Natural killer cell (primary cell): Measurements from ENCODE around the gene SASH3. TPM values are rescaled to one million over a fixed set of nuclear protein-coding genes. Genes with fewer than 3 reads are reported as not detected.

ENCODE experiments used
- ATAC-seq, 3 donors: fragments of 150-1000 bp in 2 of 3; fragments of 200-7000 bp in 1 of 3; cut with Tn5 transposase; 1 replicate in 1 of 3; 2 replicates in 2 of 3; pipeline ENCODE4 v1.10.0; 2021; ENCODE audit warnings: mild to moderate bottlenecking in 2 of 3, moderate library complexity in 2 of 3
- DNase-seq, 2 donors: peaks; one replicate each; pipeline versions ENCODE4 v3.0.0 to v3.0.0-alpha.2; 2013 to 2021; ENCODE audit warnings: mixed read lengths in 1 of 2
- H3K27ac ChIP-seq: one replicate; pipeline ENCODE4 v1.5.1; 2013; ENCODE audit warnings: mild to moderate bottlenecking, low read length
- H3K27me3 ChIP-seq: one replicate; pipeline ENCODE4 v1.6.1; 2013; ENCODE audit warnings: low read length; ENCODE audit not compliant: control insufficient read depth, insufficient read depth
- H3K36me3 ChIP-seq: one replicate; pipeline ENCODE4 v1.6.1; 2013; ENCODE audit warnings: low read length; ENCODE audit not compliant: control insufficient read depth, insufficient read depth
- H3K4me1 ChIP-seq: one replicate; pipeline ENCODE4 v1.6.1; 2013; ENCODE audit warnings: low read length; ENCODE audit not compliant: control insufficient read depth, insufficient read depth
- H3K4me3 ChIP-seq: one replicate; pipeline ENCODE4 v1.5.1; 2013; ENCODE audit warnings: low read length
- H3K9me3 ChIP-seq: one replicate; pipeline ENCODE4 v1.6.1; 2013; ENCODE audit warnings: low read length; ENCODE audit not compliant: control insufficient read depth, insufficient read depth
- H3K27ac Mint-ChIP-seq, 2 donors: one replicate each; pipeline ENCODE4 v1.8.0; 2022; ENCODE audit warnings: mild to moderate bottlenecking in 2 of 2, mixed read lengths in 2 of 2, moderate library complexity in 1 of 2
- H3K27me3 Mint-ChIP-seq, 2 donors: one replicate each; pipeline ENCODE4 v1.8.0; 2022; ENCODE audit warnings: low read depth in 2 of 2, mixed read lengths in 2 of 2
- H3K36me3 Mint-ChIP-seq: one replicate; pipeline ENCODE4 v1.8.0; 2022; ENCODE audit warnings: mixed read lengths
- H3K4me1 Mint-ChIP-seq, 2 donors: one replicate each; pipeline ENCODE4 v1.8.0; 2022; ENCODE audit warnings: mixed read lengths in 2 of 2
- H3K4me3 Mint-ChIP-seq: one replicate; pipeline ENCODE4 v1.8.0; 2022; ENCODE audit warnings: mild to moderate bottlenecking, moderate library complexity, mixed read lengths
- H3K9me3 Mint-ChIP-seq, 2 donors: one replicate each; pipeline ENCODE4 v1.8.0; 2022; ENCODE audit warnings: mixed read lengths in 2 of 2
- CTCF ChIP-seq: fragments of 200-600 bp; IDR thresholded peaks from one replicate; pipeline ENCODE4 v1.8.0; 2022; ENCODE audit warnings: antibody characterized with exemption
- WGBS: methylation state at CpG from one replicate; pipeline ENCODE4 v1.1.7; 2013; ENCODE audit warnings: missing lambda C conversion rate; ENCODE audit not compliant: insufficient coverage; 5-methylcytosine and 5-hydroxymethylcytosine counted together
- intact Hi-C: fragments of 100-400 bp; cut with micrococcal nuclease; formaldehyde crosslinking; loops from one replicate; pipeline ENCODE4 v1.14.2; 2022
- total RNA-seq, 4 donors: library from RNA; stranded (reverse); fragments of 120-200 nt in 1 of 4; gene quantifications; one replicate each; pipeline versions ENCODE4 v1.2.3 to v1.2.4, GENCODE V29; 2013 to 2022

SASH3 gene
- total RNA-seq, 3 donors from 2014 or later (not counting 1 experiment from before 2014, with no cell fraction given): 356 to 403 (median 392) TPM

GRCh38 chrX:129823115-129823514 lies 43.4 kb downstream of the SASH3 start:
- H3K4me3 Mint-ChIP-seq: no peak overlapping the region
- DNase-seq (peak; percentile 16 to 81), ATAC-seq (peak; percentile 77 to 89 (median 85))
- Histone ChIP-seq H3K9me3 (no peaks in the 10 kb centered on the region), H3K27ac (no peak overlapping the region), H3K4me3 (no peak overlapping the region), H3K4me1 (no peaks in the 10 kb centered on the region), H3K27me3 (no peaks in the 10 kb centered on the region), H3K36me3 (no peaks in the 10 kb centered on the region)
- no peaks in the 10 kb centered on the region for H3K27me3 Mint-ChIP-seq
- WGBS: no CpG with 5 or more reads among the region's 2 CpGs
- intact Hi-C loops: loop anchor here (1.0 to 2.0 kb wide), 5 partner anchors 66 to 216 kb away; no protein-coding TSS in a partner anchor
- no peak overlapping the region for H3K27ac Mint-ChIP-seq
- TF ChIP-seq CTCF: peak; percentile 68
- H3K9me3 Mint-ChIP-seq: no peaks in the 10 kb centered on the region
- no peaks in the 10 kb centered on the region for H3K4me1 Mint-ChIP-seq
- H3K36me3 Mint-ChIP-seq: no peaks in the 10 kb centered on the region

GRCh38 chrX:129823522-129823921 lies 43.8 kb downstream of the SASH3 start:
- no peak overlapping the region for H3K27ac ChIP-seq
- no peaks in the 10 kb centered on the region for H3K27me3 ChIP-seq
- H3K27ac Mint-ChIP-seq: no peak overlapping the region
- H3K4me3 Mint-ChIP-seq: no peak overlapping the region
- H3K27me3 Mint-ChIP-seq: peaks cover 0 to under 1% of the 10 kb centered on the region in 2 donors
- H3K9me3 ChIP-seq: no peaks in the 10 kb centered on the region
- ATAC-seq (no peak), DNase-seq (peak in 1 of 2 donors; percentile 4)
- 72% methylated on average over 6 of the region's 6 CpGs for WGBS
- peak; percentile 30 for TF ChIP-seq CTCF
- H3K4me1 ChIP-seq: no peaks in the 10 kb centered on the region
- no peaks in the 10 kb centered on the region for H3K9me3 Mint-ChIP-seq
- intact Hi-C loops: loop anchor here (1.0 to 2.0 kb wide), 5 partner anchors 67 to 216 kb away; no protein-coding TSS in a partner anchor
- H3K4me1 Mint-ChIP-seq: no peaks in the 10 kb centered on the region
- no peak overlapping the region for H3K4me3 ChIP-seq
- no peaks in the 10 kb centered on the region for H3K36me3 Mint-ChIP-seq
- H3K36me3 ChIP-seq: no peaks in the 10 kb centered on the region

- Histone ChIP-seq H3K4me3 (no peak overlapping the region), H3K27ac (no peak overlapping the region), H3K27me3 (no peaks in the 10 kb centered on the region), H3K9me3 (no peaks in the 10 kb centered on the region), H3K4me1 (no peaks in the 10 kb centered on the region), H3K36me3 (no peaks in the 10 kb centered on the region)
- no peaks in the 10 kb centered on the region for H3K4me1 Mint-ChIP-seq
- no peak for DNase-seq
- no peaks in the 10 kb centered on the region for H3K36me3 Mint-ChIP-seq
- H3K27ac Mint-ChIP-seq: no peak overlapping the region
- no peak for ATAC-seq
- no peaks in the 10 kb centered on the region for H3K9me3 Mint-ChIP-seq
- WGBS: no CpG with 5 or more reads among the region's 4 CpGs
- no peak for TF ChIP-seq CTCF
- intact Hi-C loops: no loop called here
- peaks cover 0 to 11% of the 10 kb centered on the region in 2 donors for H3K27me3 Mint-ChIP-seq
- H3K4me3 Mint-ChIP-seq: no peak overlapping the region
Measured at GRCh38 chrX:129824620-129825019, 44.9 kb downstream of the SASH3 start.
